ENCODE measurements around the gene CCAR1. TPM values are rescaled to one million over a fixed set of nuclear protein-coding genes. Genes with fewer than 3 reads are reported as not detected.
"Not testable (repeated sequence)": the region's sequence is repeated elsewhere in the genome, so short reads cannot be mapped to it uniquely, and the experiment has no call there.

The CCAR1 gene
- polyA plus RNA-seq, 1 experiment = 69.9 TPM

GRCh38 chr10:68705548-68705947 lies 15.5 kb upstream of the CCAR1 start:
- DNase-seq (ENCODE audit: low read depth, low spot score) = no peak
- no peak overlapping the region for H3K4me3 ChIP-seq (ENCODE audit: low read depth, low read length)
- ChIA-PET POLR2A (no interaction called here), CTCF (no interaction called here)
- no peak overlapping the region for H3K27ac ChIP-seq (ENCODE audit: low read depth, low read length)
- no peak for TF ChIP-seq CTCF (IDR thresholded peaks at IDR 0.05; ENCODE audit: low read depth, low read length)
- no peaks in the 10 kb centered on the region for H3K27me3 ChIP-seq (ENCODE audit: control insufficient read depth, insufficient read depth, low read length)
- H3K9me3 ChIP-seq (ENCODE audit: control insufficient read depth, insufficient read depth, low read length) = no peaks in the 10 kb centered on the region

GRCh38 chr10:68708987-68709386 lies 12.1 kb upstream of the CCAR1 start:
- H3K27ac ChIP-seq (ENCODE audit: low read depth, low read length); H3K27me3 ChIP-seq (ENCODE audit: control insufficient read depth, insufficient read depth, low read length); CTCF ChIA-PET; H3K9me3 ChIP-seq (ENCODE audit: control insufficient read depth, insufficient read depth, low read length); DNase-seq (ENCODE audit: low read depth, low spot score); H3K4me3 ChIP-seq (ENCODE audit: low read depth, low read length): not testable (repeated sequence)
- POLR2A ChIA-PET = interaction anchor here (0.7 kb wide), 1 partner anchor 37 kb away, joined by 6 read pairs; no protein-coding TSS in a partner anchor

GRCh38 chr10:68713065-68713464 lies 8.0 kb upstream of the CCAR1 start:
- H3K9me3 ChIP-seq (ENCODE audit: control insufficient read depth, insufficient read depth, low read length); CTCF ChIA-PET; H3K4me3 ChIP-seq (ENCODE audit: low read depth, low read length); H3K27me3 ChIP-seq (ENCODE audit: control insufficient read depth, insufficient read depth, low read length); DNase-seq (ENCODE audit: low read depth, low spot score); H3K27ac ChIP-seq (ENCODE audit: low read depth, low read length): not testable (repeated sequence)
- POLR2A ChIA-PET = interaction anchor here (0.7 kb wide), 1 partner anchor 13 kb away, joined by 4 read pairs; no protein-coding TSS in a partner anchor

GRCh38 chr10:68717435-68717834 lies 3.6 kb upstream of the CCAR1 start:
- Histone ChIP-seq H3K27me3 (ENCODE audit: control insufficient read depth, insufficient read depth, low read length) (no peaks in the 10 kb centered on the region), H3K4me3 (ENCODE audit: low read depth, low read length) (no peak overlapping the region), H3K9me3 (ENCODE audit: control insufficient read depth, insufficient read depth, low read length) (peaks cover 3% of the 10 kb centered on the region; the same call in 1 of the 2 replicates), H3K27ac (ENCODE audit: low read depth, low read length) (no peak overlapping the region)
- ChIA-PET CTCF (no interaction called here), POLR2A (no interaction called here)
- TF ChIP-seq CTCF (IDR thresholded peaks at IDR 0.05; ENCODE audit: low read depth, low read length) = no peak
- DNase-seq (ENCODE audit: low read depth, low spot score) = no peak

GRCh38 chr10:68721673-68722335 lies 765 bp downstream of the CCAR1 start:
- CTCF ChIA-PET = interaction anchor here (0.5 kb wide), 1 partner anchor 269 kb away, joined by 3 read pairs; no protein-coding TSS in a partner anchor
- POLR2A ChIA-PET = interaction anchor here (0.6 to 1.0 kb wide), 3 partner anchors 180 to 390 kb away, joined by 3 read pairs; partner anchors contain the start of gene HNRNPH3
- Histone ChIP-seq H3K27ac (ENCODE audit: low read depth, low read length) (peak overlapping the region; percentile 87), H3K4me3 (ENCODE audit: low read depth, low read length) (peak overlapping the region; percentile 83), H3K9me3 (ENCODE audit: control insufficient read depth, insufficient read depth, low read length) (peaks cover 3% of the 10 kb centered on the region; the same call in 1 of the 2 replicates), H3K27me3 (ENCODE audit: control insufficient read depth, insufficient read depth, low read length) (no peaks in the 10 kb centered on the region)
- DNase-seq (ENCODE audit: low read depth, low spot score) = no peak
- TF ChIP-seq CTCF (IDR thresholded peaks at IDR 0.05; ENCODE audit: low read depth, low read length) = no peak

- TF ChIP-seq CTCF (IDR thresholded peaks at IDR 0.05; ENCODE audit: low read depth, low read length) = no peak
- CTCF ChIA-PET = no interaction called here
Observed at GRCh38 chr10:68725016-68725415, 4.0 kb downstream of the CCAR1 start.

More at GRCh38 chr10:68725016-68725415, 4.0 kb downstream of the CCAR1 start:
- Histone ChIP-seq H3K27ac (ENCODE audit: low read depth, low read length) (no peak overlapping the region), H3K9me3 (ENCODE audit: control insufficient read depth, insufficient read depth, low read length) (peaks cover 3% of the 10 kb centered on the region; the same call in 1 of the 2 replicates), H3K4me3 (ENCODE audit: low read depth, low read length) (no peak overlapping the region), H3K27me3 (ENCODE audit: control insufficient read depth, insufficient read depth, low read length) (no peaks in the 10 kb centered on the region)
- DNase-seq (ENCODE audit: low read depth, low spot score) = no peak
- POLR2A ChIA-PET = interaction anchor here (0.7 kb wide), 1 partner anchor 14 kb away, joined by 4 read pairs; no protein-coding TSS in a partner anchor

Measured in AG04450 (cell line).